Stimulated activated CD8-positive, alpha-beta memory T cell treated with anti-CD3 and anti-CD28 coated beads, Interleukin-4, amount 100 ng/mL, for 4 hours (primary cell): Measurements from ENCODE around the gene AMPD3.

ENCODE experiments used
- DNase-seq, 2 donors: peaks; one replicate each; pipeline ENCODE4 v3.0.0-alpha.2; 2020; ENCODE audit warnings: low read depth in 2 of 2, low spot score in 1 of 2

Gene AMPD3

DNA sequence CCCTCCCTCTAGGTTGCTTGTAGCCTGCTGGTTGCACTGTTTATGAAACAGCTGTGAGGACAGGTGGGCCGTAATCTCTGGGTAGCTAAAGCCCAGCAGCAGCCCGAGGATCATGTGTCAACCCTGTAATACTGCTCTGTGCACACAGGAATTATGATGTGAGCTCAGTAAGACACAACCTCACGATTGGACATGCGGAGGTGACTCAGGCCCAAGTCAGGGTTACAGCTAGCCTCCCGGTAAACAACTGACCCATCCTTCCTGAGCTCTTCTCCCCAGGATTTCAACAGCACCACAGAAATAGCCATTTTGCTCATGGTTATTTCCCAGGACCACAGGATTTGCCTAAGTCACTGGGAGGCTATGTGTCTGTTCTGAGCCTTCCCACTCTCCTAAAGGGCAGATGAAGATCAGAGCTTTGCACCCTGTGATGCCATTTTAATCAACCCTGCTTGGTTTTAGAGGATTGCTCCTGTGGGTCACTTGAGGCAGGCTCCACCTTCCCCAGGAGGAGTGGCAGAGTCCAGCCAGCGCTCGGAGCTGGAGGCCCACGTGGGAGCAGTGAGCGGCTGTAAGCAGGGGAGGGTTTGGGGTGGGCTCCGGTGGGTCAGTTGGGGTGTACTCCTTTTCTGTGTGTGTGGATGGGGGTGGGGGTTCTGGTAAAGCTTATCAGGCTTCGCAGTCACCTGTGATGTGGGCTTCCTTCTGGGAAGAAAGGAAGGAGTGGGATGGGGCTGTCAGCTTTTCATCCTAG lies at the start of gene AMPD3:
Gene AMPD3 (plus strand): TSS at position 387 of the 754 bp plus-strand sequence. CDS start 6,256 bp downstream, outside the sequence.
- no peak for DNase-seq

DNA sequence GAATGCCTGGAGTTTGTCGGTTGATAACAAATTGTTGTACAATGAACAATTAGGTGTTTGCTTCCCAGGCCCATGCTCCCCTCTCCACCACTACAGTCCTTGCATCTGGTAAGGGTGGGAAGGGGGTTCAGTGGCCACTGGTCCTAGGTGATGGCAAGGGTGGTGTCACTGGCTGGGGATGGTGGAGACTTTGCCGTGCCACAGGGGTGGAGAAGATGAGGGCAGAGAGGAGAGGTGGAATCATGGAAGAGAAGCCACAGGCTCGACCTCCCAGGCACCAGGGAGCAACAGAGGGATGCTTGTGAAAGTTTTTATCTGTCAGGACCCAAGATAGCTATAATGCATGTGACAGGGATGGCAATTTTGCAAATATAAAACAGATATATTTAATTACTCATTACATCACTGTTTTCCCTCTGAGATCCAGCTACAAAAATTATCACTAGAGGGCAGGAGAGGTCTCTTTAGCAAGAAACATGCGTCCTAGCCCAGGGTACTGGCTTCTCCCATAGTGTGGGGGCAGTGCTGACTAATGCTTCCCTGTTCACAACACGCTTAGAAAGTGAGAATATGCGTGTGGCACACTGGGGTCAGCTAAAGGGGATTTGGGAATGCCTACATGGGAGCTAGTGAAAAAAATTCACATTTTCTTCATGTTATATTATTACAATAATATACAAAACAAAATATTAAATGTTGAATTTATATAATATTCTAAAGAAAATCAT lies 49.0 kb upstream of the AMPD3 start:
- DNase-seq = peak; percentile 16 to 33

DNA sequence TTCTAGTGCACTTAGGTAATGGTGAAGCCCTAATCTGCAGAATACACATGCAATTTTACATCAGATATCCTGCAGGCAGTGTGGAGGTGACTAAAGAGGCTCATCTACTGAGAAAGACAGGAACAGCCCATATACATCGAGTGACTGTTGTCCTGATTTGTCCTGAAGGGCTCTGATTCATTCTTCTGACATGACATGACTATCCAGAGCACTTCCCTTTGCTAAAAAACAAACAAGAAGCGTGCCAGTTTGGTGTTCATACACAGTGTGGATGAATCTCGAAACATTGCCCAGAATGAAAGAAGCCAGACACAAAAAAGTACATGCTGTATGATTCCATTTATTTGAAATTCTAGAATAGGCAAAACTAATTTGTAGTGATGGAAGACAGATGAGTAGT lies 48.0 kb upstream of the AMPD3 start:
- no peak for DNase-seq

DNA sequence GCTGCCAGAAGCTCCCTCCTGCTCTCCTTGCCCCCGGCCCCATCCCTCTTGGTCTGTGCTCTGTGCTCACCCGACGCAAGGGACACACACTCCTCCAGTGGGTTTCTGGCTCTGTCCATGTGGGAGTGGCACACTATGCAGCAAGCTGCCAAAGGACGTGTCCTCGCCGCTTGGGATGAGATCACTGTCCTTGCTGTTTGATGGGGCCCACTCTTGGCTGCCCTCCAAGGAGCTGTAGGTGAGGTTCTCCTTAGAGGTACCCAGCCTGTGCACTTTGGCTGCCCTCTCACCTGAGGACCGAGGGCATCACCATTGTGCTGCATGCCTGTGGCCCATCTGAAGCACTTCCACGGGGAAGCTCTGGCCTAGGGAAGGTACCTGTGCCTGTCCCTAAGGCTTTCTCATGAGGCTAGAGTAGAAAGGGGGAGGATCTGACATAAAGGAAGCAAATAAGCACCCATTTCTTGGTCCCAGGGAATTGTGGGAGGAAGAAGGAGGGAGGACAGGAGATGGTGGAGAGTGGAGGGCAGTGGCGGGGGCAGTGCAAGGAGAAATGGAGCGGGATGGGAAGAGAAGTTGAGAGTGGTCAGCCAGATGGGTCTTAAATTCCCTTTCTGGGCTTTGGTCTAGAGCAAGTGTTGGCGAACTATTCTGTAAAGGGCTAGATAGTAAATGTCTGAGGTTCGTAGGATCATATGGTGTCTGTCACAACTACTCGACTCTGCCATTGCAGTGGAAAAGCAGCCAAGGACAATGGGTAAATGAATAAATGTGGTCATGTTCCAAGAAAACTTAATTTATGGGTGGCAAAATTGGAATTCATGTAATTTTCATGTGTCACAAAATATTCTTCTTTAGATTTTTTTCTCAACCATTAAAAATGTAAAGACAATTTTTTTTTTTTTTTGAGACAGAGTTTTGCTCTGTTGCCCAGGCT lies 47.0 kb upstream of the AMPD3 start:
- DNase-seq = no peak

DNA sequence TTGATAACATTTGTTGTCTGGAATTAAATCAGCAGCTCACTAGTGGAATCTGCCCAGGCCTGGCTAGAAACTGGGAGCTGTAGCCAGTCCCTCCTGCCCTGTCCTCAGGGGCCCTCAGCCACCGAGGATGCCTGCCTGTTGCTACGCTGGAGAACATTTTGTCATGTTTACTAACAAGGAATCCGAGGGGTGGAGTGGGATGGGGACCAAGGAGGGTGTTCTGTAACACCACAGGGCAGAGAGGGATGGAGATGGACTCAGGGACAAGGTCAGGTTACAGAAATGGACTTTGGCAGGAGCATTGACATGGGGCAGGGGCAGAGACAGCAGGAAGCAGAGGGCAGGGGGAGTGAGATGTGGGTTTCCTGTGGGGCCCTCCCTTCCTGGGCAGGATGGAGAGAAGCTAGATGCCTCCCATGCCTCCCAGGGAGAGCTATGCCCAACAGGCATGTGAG lies 45.8 kb upstream of the AMPD3 start:
- DNase-seq = no peak

DNA sequence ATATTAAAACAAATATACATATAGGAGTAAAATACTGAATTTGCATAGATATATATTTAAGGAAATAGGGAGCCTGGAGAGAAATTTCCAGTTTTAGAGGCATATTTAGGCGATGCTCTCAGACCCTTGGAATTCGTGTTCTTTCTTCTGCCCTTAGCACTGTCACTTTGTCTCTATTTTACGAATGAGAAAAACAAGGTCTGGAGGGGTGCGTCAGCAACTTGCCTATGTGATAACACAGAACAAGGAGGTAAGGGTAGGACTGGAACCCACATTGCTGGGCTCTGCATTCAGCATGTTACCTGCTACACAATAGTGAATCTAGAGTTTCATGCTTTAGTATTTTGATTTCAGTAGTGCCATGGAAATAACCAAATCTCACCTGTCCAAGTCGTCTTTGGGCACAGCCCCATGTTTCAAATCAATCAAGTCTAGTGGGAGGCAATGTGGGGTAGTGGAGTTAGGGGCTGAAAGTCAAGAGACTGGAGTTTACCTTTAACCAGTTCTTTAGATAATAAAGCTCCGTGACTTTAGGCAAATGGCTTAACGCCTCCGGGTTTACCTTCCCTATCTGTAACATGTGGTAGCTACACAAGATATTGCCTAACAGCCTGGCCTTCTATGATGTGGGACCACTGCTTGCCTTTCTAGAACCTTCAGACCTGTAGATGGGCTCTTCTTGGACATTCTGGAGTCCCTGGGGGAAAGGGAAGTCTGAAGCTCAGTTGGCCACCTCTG lies 44.8 kb upstream of the AMPD3 start:
- DNase-seq = no peak

DNA sequence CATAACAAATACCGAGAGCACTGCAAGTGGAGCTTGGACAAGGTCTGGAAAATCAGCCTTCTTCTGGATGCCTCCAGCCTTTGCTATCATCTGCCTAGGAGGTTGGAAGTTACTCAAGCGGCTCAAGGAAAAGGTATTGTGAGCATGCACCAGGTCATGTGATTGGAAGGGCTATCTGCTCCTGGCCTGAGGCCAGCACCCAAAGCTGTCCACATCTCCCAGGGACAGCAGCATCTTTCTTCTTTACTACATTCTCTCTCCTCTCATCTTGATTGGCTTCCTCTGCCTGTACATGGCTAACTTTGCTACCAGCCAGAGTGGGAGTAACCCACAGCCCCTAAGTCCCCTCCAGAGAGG lies 44.2 kb upstream of the AMPD3 start:
- no peak for DNase-seq

DNA sequence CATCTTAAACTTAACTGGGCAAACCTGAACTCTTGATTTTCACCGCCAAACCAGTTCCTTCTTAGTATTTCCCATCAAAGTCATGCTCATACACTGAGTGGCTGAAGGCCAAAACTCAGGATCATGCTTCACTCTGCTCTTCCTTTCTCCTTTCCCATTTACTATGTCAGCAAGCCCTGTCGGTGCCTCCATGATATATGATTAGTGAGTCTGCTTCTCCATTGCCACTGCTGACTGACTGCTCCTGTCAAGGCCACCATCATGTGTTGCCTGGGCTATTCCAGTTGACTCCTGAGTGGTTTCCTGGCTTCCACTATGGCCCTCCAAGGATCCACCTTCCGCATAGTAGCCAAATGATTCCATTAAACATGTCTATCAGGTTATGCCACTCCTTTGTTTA lies 42.8 kb upstream of the AMPD3 start:
- no peak for DNase-seq

DNA sequence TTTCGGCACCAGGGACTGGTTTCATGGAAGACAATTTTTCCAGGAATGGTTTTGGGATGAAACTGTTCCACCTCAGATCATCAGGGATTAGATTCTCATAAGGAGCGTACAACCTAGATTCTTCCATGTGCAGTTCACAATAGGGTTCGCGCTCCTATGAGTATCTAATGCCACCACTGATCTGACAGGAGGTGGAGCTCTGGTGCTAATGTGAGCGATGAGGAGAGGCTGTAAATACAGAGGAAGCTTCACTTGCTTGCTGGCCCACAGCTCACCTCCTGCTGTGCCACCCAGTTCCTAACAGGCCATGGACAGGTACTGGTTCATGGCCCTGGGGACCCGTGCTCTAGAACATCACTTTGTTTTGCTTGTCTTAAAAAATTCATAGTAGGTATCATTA lies 41.8 kb upstream of the AMPD3 start:
- no peak for DNase-seq

DNA sequence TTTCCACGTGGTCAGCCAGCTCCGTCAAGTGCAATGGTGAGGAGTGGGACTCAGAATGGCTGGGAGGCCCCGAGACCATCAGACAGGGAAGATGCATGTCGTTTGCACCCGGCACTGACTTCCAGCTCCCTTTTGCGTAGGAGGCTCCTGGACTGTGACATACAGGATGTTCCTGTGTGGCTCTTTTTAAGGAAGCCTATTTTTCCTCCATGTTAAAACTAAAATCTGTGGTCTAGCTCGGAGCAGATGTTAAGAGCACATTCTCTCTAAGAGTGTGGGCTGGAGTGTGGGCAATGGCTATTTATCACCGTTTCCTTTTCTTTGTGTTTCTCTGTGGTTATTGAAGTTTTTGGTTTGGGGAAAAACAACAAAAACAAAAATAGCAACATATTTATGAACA lies 40.9 kb upstream of the AMPD3 start:
- no peak for DNase-seq

DNA sequence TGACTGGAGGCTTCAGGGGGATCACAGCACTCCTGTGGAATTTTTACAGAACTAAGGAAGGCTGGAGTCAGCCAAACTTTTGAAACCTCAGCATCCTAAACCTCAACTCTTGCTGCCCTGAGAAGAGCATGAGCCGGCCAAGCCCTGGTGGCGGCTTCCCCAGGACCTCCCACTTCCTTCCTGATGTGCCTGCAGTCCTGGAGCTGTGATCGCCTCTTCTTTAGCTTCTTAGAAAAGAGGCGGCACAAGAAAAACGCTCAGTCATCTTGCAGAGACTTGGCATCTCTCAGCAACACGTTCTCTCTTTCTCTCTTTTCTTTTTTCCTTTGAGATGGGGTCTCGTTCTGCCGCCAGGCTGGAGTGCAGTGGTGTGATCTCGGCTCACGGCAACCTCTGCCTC lies 40.4 kb upstream of the AMPD3 start:
- DNase-seq = no peak

DNA sequence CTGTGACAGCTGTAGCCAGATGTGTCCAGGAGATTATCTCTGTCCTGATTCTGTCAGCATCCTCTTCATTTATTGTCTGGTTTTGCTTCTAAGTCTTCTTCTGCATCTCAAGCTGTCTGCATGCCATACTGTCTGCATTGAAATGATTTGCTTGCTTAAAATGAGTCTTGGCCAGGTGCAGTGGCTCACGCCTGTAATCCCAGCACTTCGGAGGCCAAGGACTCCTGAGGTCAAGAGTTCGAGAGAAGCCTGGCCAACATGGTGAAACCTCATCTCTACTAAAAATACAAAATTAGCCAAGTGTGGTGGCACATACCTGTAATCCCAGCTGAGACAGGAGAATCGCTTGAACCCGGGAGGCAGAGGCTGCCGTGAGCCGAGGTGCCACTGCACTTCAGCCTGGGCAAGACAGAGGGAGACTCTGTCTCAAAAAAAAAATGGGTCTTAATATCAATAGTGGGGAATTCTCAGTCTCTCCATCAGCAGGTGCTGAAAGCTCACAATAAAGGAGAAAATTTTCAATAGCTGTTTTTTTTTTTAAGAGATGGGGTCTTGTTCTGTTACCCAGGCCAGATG lies 39.2 kb upstream of the AMPD3 start:
- DNase-seq = no peak

DNA sequence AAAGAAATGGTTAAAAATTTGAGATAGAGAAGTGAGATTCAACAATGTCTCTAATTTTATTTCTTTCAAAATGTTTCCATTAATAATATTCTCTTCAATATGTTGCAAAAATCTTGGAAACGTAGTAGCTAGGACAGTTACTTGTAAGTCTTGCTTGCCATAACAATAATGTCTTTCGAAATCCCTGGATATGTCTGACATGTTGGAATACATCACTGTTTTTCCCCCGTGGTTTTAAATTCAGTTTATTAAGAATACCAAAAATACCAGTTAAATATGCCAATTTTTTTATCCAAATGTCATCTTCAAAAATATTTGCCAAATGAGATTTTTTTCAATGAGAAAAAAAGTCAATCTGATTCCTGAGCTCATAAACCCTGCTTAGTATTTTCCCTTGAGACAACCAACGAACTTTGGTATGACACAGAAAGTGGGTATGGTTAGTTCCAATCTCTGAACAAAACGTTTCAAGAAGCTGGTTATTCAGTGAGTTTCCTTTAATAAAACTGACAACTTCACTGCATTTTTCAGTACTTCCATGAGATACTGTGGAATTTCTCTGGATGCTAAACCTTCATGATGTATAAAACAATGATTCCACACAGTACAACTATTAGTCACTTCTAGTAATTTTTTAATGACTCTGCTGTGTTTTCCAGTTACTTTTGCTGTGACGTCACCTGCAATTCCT lies 36.7 kb upstream of the AMPD3 start:
- DNase-seq = no peak

DNA sequence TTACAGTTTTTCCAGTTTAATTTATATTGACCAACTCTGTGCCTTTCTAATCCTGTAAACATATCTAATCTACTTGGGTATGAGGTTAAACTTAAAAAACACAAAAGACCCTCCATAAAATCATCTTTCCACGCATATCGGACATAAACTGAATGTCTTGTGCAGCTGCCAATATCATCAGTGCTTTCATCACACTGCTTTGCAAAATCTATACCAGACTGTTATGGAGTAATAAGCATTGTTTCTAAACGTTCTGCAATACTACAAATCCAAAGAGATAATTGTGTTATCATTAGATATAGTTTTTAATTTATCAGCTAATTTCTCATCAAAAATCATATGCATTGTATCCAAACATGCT lies 36.1 kb upstream of the AMPD3 start:
- DNase-seq = no peak

DNA sequence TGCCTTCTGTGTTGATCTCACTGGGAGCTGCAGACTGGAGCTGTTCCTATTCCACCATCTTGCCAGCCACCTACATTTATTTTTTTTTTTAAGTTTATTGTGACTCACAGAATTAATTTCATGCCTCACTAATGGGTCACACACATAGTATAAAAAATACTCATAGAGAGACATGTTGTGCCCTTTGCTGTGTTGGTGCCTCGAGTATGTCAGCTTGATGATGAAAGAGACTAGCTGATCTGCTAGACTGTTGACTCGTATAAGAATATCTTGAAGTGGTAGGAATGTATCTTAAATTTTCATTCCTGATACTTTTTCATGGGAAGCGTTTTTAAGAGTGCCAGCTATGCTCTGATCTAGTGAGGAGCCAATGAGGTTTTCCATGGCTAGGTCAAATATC lies 28.6 kb upstream of the AMPD3 start:
- no peak for DNase-seq

DNA sequence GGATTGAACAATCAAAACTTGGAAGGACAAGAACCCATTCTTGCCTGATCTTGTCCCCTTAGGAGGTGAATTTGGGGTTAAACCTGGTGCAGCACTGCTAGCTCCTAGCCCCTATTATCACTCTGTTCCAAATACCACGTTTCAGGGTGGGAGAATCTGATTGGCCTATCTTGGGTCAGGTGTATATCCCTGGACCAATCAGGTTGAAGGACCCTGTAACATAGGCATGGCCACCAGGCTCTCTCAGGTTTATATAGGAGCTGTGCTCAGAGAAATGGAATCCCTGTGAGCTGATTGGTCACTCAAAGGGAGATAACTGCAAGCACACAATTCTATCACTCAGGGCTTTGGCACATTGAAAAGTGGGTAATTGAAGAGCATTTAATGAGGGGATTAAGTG lies 26.6 kb upstream of the AMPD3 start:
- no peak for DNase-seq

DNA sequence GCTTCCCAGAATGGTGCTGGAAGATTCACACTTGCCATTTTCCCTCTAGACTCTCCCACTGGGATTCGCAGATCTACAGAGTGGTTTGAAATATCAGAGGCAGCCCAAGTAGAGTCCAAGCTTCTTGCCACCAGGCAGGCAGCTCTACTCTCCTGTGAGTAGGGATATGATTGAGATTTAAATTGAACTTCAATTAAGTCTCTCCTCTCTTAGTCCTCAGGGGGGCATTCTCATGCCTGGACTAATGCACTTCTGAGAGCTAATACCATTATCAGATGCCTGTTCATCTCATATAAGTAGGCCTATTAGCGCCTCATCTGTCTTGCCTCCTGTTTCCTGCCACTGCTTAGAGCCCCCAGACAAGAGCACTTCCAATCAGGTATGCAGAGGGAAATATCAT lies 25.5 kb upstream of the AMPD3 start:
- DNase-seq = no peak

DNA sequence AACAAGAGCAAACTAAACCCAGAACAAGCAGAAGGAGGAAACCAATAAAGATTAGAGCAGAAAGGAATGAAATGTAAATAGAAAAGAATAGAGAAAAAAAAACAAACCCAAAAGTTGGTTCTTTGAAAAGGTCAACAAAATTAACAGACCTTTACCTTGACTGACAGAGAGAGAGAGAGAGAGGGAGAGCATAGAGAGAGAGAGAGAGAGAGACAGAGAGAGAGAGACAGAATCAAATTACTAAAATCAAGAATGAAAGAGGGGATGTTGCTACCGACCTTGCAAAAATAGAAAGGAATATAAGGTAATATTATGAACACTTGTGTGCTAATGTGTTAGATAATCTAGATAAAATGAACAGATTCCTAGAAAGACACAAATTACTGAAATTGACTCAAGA lies 22.6 kb upstream of the AMPD3 start:
- DNase-seq = no peak

DNA sequence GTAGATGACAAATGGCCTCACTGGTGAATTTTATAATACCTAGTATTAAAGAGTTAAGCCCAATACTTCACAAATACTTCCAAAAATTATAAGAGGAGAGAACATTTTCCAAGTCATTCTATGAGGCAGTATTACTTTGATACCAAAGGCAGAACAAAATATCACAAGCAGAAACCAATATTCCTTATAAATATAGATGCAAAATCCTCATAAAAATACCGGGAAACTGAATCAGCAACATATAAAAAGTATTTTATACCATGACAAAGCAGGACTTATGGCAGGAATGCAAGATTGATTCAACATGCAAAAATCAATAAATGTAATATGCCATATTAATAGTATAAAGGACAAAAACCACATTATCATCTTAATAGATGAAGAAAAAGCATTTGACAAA lies 22.1 kb upstream of the AMPD3 start:
- no peak for DNase-seq

DNA sequence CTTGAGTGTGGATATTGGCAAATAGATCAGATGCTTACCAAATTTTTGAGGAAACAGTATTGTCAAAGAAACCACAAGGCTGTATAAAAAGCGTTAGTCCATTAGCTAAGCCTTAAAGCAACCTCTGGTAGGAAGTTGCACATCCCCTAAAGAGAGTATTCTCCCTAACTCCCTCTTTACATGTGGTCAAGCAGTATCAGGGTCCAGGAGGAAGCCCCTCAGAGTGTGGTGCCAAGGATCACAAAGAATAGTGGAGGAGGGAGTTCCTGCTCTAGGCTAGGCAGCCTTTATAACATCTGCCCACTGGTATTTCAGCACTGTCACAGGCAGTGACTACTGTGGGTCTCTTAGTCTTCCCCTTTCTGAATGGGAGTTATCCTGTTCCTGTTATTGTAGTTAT lies 18.8 kb upstream of the AMPD3 start:
- no peak for DNase-seq
